Stimulated activated naive CD8-positive, alpha-beta T cell treated with anti-CD3 and anti-CD28 coated beads, Interleukin-15, Interleukin-2, amounts not matched to agents 100 U/mL and 50 U/mL, for 24 hours (primary cell): Measurements from ENCODE around the gene SND1.

Experiments used
- ATAC-seq: fragments of 150-1000 bp; cut with Tn5 transposase; one replicate; pipeline ENCODE4 v1.10.0; 2021
- DNase-seq: peaks from one replicate; pipeline ENCODE4 v3.0.0; 2021

SND1 gene

GRCh38 chr7:128020159-128020558 is 368.2 kb downstream of the SND1 start:
- peak; percentile 56 for DNase-seq
- no peak for ATAC-seq

GRCh38 chr7:128021366-128021765 is 369.4 kb downstream of the SND1 start:
- DNase-seq (no peak), ATAC-seq (no peak)

- DNase-seq (no peak), ATAC-seq (no peak)
Observed at GRCh38 chr7:128022631-128023532, 370.9 kb downstream of the SND1 start.

- DNase-seq (no peak), ATAC-seq (no peak)
Observed at GRCh38 chr7:128024151-128024550, 372.2 kb downstream of the SND1 start.

GRCh38 chr7:128025380-128025779 is 373.4 kb downstream of the SND1 start:
- DNase-seq: no peak
- ATAC-seq: no peak

- no peak for ATAC-seq
- DNase-seq: no peak
Observed at GRCh38 chr7:128025819-128026218, 373.8 kb downstream of the SND1 start.

- ATAC-seq (no peak), DNase-seq (no peak)
Observed at GRCh38 chr7:128026551-128026950, 374.6 kb downstream of the SND1 start.

GRCh38 chr7:128027485-128027980 is 375.5 kb downstream of the SND1 start:
- no peak for ATAC-seq
- DNase-seq: no peak

- ATAC-seq (no peak), DNase-seq (no peak)
Observed at GRCh38 chr7:128029405-128029995, 377.5 kb downstream of the SND1 start.

- ATAC-seq: no peak
Observed at GRCh38 chr7:128030263-128030653, 378.3 kb downstream of the SND1 start.

GRCh38 chr7:128030654-128031611 is 378.9 kb downstream of the SND1 start, which contains the start of gene LRRC4:
LRRC4 (minus strand) TSS chr7:128031437; CDS start chr7:128030640, 797 bp downstream.
- ATAC-seq (peak; percentile 37), DNase-seq (peak; percentile 47)

More at GRCh38 chr7:128030263-128030653, 378.3 kb downstream of the SND1 start:
- DNase-seq: no peak

GRCh38 chr7:128031901-128032604 is 380.1 kb downstream of the SND1 start:
- ATAC-seq: peak; percentile 93

GRCh38 chr7:128032605-128033235 is 380.7 kb downstream of the SND1 start:
- peak; percentile 31 for DNase-seq
- no peak for ATAC-seq

More at GRCh38 chr7:128031901-128032604, 380.1 kb downstream of the SND1 start:
- peak; percentile 59 for DNase-seq

- no peak for ATAC-seq
- no peak for DNase-seq
Observed at GRCh38 chr7:128033246-128033645, 381.3 kb downstream of the SND1 start.

- DNase-seq (no peak), ATAC-seq (no peak)
Observed at GRCh38 chr7:128034825-128035224, 382.8 kb downstream of the SND1 start.

- DNase-seq (no peak), ATAC-seq (no peak)
Observed at GRCh38 chr7:128035712-128036111, 383.7 kb downstream of the SND1 start.

- ATAC-seq: no peak
- DNase-seq: no peak
Observed at GRCh38 chr7:128036226-128036940, 384.4 kb downstream of the SND1 start.

- DNase-seq (no peak), ATAC-seq (no peak)
Observed at GRCh38 chr7:128037081-128037480, 385.1 kb downstream of the SND1 start.

- DNase-seq: no peak
- no peak for ATAC-seq
Observed at GRCh38 chr7:128037880-128038619, 386.1 kb downstream of the SND1 start.
